Fibroblast of skin of right biceps (primary cell): ENCODE results near the gene ERCC1.
"Not testable (repeated sequence)": the region's sequence is repeated elsewhere in the genome, so short reads cannot be mapped to it uniquely, and the experiment has no call there.

Source experiments
- DNase-seq: peaks from one replicate; pipeline ENCODE4 v3.0.0-alpha.2; 2013

ERCC1 gene

DNA sequence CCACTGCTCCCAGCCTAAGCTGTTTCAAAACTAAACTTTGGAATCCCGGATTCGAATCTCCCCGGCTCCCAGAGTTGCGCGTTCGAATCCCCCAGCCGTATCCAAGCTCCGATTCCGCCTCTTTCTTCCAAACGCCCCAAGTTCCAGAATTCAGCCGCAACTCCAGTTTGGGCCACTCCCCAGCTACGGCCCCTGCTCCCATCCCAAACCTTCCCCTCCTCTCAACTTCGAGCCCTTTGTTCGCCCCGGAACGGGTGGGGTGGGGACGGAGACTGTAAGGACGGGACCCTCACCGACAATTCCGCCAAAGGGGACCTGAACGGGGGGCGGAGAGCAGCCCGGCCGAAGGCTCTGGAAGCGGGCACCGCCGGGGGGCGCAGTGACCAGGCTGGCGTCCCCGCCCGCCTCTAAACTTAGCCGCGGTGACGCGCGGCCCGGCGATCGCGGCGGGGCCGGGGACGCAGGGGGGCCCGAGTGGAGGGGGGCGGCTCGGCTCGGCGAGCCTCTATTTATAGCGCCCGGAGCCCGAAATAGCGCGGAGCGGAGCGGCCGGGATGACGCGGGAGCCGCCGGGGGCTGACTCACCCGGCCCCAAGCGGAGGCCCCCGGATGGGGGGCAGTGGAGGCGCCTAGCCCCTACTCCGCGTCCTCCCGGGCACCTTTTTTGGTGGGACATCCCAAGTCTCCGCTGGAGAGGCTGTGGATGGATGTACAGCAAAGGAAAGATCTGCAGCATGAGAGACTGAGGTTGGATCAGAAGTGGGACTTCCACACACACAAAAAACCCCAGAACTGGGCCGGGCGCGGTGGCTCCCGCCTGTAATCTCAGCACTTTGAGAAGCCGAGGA is 4.9 kb upstream of the ERCC1 start:
- DNase-seq, result peak; percentile 86

GRCh38 chr19:45424191-45425058 is 708 bp upstream of the ERCC1 start:
- DNase-seq, result peak; percentile 96

DNA sequence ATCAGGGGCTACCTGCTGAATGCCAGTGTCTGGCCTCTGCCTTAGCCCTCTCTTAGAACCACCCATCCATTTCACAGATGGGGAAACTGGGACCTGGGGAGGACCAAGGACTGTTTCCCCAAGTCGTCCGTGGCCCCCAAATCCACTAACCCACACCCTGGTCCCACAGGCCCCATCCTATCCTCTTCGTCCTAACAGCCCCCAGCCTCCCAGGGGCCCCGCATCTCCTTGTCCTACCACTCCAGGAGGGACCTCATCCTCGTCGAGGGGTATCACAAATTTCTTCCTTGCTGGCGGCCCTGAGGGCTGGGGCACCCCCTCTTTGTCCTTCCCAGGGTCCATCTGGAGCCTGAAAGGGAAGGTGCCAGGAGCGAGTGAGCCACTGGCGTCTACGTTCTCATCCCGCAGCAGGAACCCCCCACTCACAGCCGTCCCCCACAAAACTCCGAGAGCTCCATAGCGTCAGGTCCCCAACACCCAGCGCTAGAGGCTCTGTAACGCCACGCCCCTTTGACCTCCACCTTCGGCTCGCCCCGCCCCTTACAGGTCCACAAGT is 606 bp downstream of the ERCC1 start:
- DNase-seq, result no peak

DNA sequence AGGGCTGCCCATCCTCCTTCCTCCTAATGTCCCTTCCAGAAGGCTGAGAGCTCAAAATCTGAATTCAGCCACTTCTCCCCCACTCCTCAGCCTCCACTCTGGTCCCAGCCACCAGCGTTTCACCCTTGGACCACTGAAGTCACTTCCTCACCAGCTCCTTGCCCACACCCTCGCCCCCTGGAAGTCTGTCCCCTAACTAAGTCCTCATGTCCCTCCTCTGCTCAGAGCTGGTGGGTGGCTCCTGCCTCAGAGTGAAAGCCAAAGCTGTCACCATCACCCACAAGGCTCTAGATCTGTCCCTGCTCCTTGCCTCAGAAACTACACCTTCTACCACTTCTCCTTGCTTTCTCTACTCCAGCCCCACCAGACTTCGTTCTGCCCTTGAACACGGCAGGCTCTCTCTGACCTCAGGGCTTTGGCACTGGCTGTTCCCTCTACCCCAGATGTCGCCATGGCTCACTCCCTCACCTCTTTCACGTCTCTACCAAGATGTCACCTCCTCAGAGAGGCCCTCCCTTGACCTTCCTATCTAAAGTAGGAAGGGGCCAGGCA is 1.7 kb downstream of the ERCC1 start:
- no peak for DNase-seq

DNA sequence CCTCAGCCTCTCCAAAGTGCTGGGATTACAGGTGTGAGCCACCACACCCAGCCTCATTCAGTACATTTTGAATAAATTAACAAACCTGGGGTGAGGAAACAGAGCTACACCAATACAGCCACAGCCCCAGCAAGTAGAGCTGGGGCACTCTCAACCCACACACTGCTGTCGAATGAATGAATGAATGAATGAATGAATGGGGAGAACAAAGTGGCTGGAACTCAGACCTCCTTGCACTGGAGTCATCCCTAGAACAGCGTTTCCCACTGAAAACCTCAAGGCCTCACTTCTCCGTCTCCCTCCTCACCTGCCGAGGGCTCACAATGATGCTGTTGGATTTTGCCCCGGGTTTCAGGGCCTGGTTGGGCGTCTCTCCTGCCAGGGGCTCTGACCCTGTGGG is 2.8 kb downstream of the ERCC1 start:
- DNase-seq, result no peak

DNA sequence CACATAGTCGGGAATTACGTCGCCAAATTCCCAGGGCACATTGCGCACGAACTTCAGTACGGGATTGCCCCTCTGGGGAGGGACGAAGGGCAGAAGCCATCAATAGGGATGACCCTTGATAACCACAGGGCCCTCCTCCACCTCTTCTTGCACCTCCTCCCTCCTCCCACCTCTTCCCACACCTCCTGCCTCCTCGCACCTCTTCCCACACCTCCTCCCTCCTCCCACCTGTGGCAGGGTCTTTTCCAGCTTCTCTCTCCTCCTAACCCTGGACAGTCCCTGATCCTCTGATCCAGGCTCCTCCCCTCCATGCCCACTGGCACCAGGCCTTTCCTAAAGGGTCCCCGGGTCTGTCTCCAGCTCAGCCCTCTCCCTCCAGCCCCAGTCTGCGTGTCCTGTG is 3.4 kb downstream of the ERCC1 start:
- no peak for DNase-seq

GRCh38 chr19:45419895-45420294 is 3.8 kb downstream of the ERCC1 start:
- no peak for DNase-seq

- DNase-seq, result no peak
These were observed 4.3 kb downstream of the ERCC1 start for GRCh38 chr19:45419396-45419795.

- no peak for DNase-seq
These were observed 4.9 kb downstream of the ERCC1 start for GRCh38 chr19:45418802-45419201.

- DNase-seq, result no peak
These were observed 6.6 kb downstream of the ERCC1 start for GRCh38 chr19:45417151-45417550.

DNA sequence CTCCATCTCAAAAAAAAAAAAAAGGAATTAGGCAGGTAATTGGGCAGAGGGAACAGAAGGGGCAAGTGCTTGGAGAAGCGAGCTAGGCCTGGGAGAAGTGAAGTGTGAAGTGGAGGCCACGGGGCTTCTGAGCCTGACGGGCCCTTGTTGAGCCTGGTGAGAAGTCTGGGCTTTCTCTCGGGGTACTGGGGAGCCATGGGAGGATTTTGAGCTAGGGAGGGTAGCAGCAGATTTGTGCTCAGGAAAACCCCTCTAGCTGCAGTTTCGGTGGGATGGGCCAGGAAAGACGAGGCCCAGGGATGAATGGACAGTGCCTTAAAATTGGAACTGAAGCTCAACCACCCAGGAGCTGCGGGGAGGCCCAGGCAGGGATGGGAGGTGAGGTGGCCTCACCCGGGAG is 9.2 kb downstream of the ERCC1 start:
- no peak for DNase-seq

- DNase-seq, result no peak
These were observed 10.2 kb downstream of the ERCC1 start for GRCh38 chr19:45413497-45413896.

- DNase-seq, result not testable (repeated sequence)
These were observed 13.4 kb downstream of the ERCC1 start for GRCh38 chr19:45410330-45410729.

DNA sequence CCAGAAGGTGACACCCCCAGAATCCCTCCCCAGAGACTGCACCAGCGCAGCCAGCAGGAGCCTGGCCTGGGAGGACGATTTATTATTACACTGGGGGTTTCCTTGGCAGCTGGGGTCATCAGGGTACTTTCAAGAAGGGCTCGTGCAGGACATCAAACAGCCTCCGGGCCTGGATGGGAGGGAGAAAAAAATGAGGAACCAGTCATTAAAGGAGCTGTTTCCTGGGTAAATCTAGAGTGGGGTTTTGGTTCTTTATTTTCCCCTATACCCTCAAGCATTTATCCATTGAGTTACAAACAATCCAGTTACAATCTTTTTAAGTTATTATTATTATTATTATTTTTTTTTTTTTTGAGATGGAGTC is 14.2 kb downstream of the ERCC1 start:
- no peak for DNase-seq

DNA sequence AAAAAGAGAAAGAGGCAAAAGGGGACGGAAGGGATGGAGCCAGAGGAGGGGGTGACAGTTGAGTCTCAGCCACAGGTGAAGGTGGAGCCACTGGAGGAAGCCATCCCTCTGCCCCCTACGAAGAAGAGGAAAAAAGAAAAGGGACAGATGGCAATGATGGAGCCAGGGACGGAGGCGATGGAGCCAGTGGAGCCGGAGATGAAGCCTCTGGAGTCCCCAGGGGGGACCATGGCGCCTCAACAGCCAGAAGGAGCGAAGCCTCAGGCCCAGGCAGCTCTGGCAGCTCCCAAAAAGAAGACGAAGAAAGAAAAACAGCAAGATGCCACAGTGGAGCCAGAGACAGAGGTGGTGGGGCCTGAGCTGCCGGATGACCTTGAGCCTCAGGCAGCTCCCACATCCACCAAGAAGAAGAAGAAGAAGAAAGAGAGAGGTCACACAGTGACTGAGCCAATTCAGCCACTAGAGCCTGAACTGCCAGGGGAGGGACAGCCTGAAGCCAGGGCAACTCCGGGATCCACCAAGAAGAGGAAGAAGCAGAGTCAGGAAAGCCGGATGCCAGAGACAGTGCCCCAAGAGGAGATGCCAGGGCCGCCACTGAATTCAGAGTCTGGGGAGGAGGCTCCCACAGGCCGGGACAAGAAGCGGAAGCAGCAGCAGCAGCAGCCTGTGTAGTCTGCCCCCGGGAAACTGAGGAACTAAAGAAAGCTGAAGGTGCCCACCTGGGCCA is 14.7 kb downstream of the ERCC1 start:
- no peak for DNase-seq

- DNase-seq, result no peak
These were observed 15.6 kb downstream of the ERCC1 start for GRCh38 chr19:45408121-45408520.

DNA sequence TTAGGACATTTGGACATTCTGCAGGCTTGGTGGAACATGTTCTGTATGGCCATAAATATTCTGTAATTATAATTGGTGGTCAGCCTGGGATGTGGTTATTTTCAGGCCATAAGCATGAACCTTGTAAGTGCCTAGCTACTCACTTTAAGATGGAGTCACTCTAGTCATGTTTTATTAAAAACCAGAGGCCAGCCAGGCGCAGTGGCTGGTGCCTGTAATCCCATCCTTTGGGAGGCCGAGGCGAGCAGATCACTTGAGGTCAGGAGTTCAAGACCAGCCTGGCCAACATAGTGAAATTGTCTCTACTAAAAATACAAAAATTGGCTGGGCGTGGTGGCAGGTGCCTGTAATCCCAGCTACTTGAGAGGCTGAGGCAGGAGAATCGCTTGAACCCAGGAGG is 16.1 kb downstream of the ERCC1 start:
- not testable (repeated sequence) for DNase-seq

GRCh38 chr19:45407091-45407375 is 16.7 kb downstream of the ERCC1 start:
- no peak for DNase-seq

DNA sequence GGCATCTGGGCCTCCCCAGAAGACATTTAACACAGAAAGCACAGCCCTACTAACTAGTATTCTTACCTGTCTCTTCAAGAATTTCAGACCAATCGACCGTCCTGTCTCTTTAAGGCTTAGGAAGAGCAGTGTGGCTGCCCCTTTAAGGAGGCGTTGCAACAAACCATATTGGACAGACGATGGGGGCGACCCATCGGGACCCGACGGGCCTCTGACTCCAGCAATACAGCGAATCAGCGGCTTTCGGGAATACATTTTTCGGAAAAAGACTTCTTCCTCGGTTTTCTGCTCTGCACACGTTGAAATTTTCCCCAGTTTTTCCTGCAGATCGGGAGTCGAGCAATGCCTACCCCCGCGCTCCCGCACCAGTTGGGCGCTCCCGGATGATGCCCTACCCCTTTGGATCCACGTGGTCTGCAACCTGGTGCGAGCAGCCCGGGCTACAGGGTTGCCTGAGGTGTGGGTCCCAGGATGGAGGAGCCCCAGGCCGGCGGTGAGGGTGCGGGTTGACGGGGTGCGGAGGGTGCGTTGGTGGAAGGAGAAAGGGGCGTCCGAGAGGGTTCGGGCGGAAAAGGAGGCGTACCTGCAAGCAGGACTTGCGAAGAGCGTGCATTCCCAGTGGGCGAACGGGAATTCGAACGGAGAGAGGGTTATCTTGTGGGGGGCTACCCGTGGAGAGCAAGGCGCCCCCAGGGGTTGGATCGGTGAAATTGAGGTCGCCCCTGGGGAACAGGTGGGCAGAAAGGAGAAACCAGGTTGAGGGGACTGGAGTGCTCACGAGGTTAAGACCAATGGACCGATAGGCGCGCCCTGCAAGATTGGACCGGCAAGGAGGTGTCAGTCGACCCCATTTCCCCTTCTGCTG is 17.3 kb downstream of the ERCC1 start, which contains the start of gene POLR1G:
Gene POLR1G, plus strand, starts transcription at position 419 of the 865 bp plus-strand sequence. Its CDS starts 53 bp downstream, at position 472.
- DNase-seq, result peak; percentile 85

DNA sequence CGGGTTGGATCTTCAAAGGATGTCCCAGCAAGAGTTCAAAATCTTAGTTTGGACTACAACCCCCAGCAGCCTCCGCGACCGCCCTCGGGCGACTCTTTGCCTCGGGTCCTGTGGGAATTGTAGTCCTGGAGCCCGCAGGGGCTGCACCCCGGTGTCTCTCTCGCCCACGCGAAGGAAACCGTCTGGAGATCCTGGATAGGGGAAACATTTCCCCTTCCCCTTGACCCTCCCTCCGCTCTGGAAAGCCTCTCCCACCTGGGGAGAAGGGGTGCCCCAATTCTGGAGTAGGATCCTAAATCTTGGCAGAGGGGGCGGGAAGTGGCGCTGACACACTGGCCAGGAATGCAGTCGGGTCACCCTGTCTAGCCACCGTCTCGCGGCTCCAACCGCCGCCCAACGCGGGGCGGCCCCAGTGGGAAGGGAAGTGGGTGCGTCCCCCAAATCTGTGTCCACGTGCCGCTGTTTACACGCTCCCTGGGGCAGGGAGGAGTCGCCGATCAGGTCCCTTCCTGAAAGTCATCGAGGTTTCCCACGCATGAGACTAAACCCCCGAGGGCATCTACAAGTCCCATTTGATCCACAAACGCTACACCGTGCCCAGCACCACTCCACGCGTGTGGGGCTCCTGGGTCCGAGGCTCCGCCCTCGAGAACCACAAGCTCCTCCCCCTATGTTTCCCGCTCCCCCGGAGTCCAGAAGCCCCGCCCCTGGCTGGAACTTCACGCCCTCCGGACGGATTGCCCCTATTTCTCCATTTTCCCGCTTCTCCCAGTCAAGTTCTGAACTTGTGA is 18.1 kb downstream of the ERCC1 start:
- peak; percentile 95 for DNase-seq
